H1 (cell line): ENCODE measurements around the gene HAO2. TPM values are rescaled to one million over a fixed set of nuclear protein-coding genes. Genes with fewer than 3 reads are reported as not detected.

Experiments
- CTCF ChIA-PET: fragments of 300-600 bp; sonication (Branson Sonifier 250); formaldehyde crosslinking; loops from one replicate; lab custom pipeline; 2021; ENCODE audit not compliant: partially characterized antibody; lab: Charles Lee
- POLR2A ChIA-PET: fragments of 300-600 bp; sonication (Branson Sonifier 250); formaldehyde crosslinking; loops from one replicate; lab custom pipeline; 2021; ENCODE audit warnings: inconsistent platforms; ENCODE audit not compliant: partially characterized antibody; lab: Charles Lee
- DNase-seq, 2 experiments: peaks; one replicate each; pipeline versions ENCODE4 v3.0.0 to v3.0.0-alpha.2; 2010 to 2022; ENCODE audit warnings: low spot score in 2 of 2, low read depth in 1 of 2, mixed read lengths in 1 of 2
- FAIRE-seq: peaks from 2 replicates; lab custom pipeline; 2011; peaks lifted over from hg19 to GRCh38; lab: Jason Lieb, UNC
- H2AFZ ChIP-seq: 2 replicates; pipeline ENCODE4 v1.8.1; 2012; ENCODE audit warnings: low read length, inconsistent platforms
- H2AK5ac ChIP-seq: 2 replicates; pipeline ENCODE4 v1.6.1; 2013; ENCODE audit warnings: low read depth, low read length
- H2BK120ac ChIP-seq: replicated peaks from 2 replicates; pipeline ENCODE3; 2013; ENCODE audit warnings: low read depth, low read length, inconsistent platforms
- H2BK12ac ChIP-seq: 2 replicates; pipeline ENCODE4 v1.6.1; 2013; ENCODE audit warnings: low read depth, low read length
- H2BK15ac ChIP-seq: 2 replicates; pipeline ENCODE4 v1.6.1; 2013; ENCODE audit warnings: low read length
- H2BK20ac ChIP-seq: 2 replicates; pipeline ENCODE4 v1.6.1; 2013; ENCODE audit warnings: low read length
- H2BK5ac ChIP-seq: 2 replicates; pipeline ENCODE4 v1.6.1; 2013; ENCODE audit warnings: low read depth, low read length
- H3K14ac ChIP-seq: 2 replicates; pipeline ENCODE4 v1.6.1; 2013; ENCODE audit warnings: inconsistent platforms; ENCODE audit not compliant: insufficient read length
- H3K18ac ChIP-seq: 2 replicates; pipeline ENCODE4 v1.6.1; 2013; ENCODE audit warnings: low read length; ENCODE audit errors: extremely low read depth
- H3K23ac ChIP-seq: 2 replicates; pipeline ENCODE4 v1.6.1; 2013; ENCODE audit warnings: inconsistent platforms; ENCODE audit not compliant: insufficient read length
- H3K23me2 ChIP-seq: 2 replicates; pipeline ENCODE4 v1.6.1; 2013; ENCODE audit warnings: low read depth, low read length
- H3K27ac ChIP-seq: 2 replicates; pipeline ENCODE4 v1.6.1; 2011; ENCODE audit warnings: low read depth, low read length, inconsistent platforms
- H3K27me3 ChIP-seq, 4 experiments: replicated peaks in 1 of 4; 1 replicate in 1 of 4; 2 replicates in 3 of 4; pipeline versions ENCODE4 v1.6.1 to v1.8.1; 2011 to 2013; ENCODE audit warnings: low read length in 3 of 4, mild to moderate bottlenecking in 3 of 4, inconsistent platforms in 2 of 4, mixed read lengths in 2 of 4, moderate library complexity in 1 of 4; ENCODE audit not compliant: control insufficient read depth in 3 of 4, insufficient read depth in 3 of 4; ENCODE audit errors: extremely low read depth in 1 of 4
- H3K36me3 ChIP-seq, 4 experiments: 2 replicates each; pipeline versions ENCODE4 v1.6.1 to v1.8.1; 2011 to 2013; ENCODE audit warnings: mild to moderate bottlenecking in 4 of 4, low read length in 3 of 4, moderate library complexity in 2 of 4, control low read depth in 1 of 4, inconsistent platforms in 1 of 4; ENCODE audit not compliant: insufficient read depth in 4 of 4, control insufficient read depth in 2 of 4
- H3K4ac ChIP-seq: replicated peaks from 2 replicates; pipeline ENCODE3; 2013; ENCODE audit warnings: low read length, low read depth, mixed read lengths, inconsistent platforms; ENCODE audit not compliant: insufficient read length
- H3K4me1 ChIP-seq, 4 experiments: replicated peaks in 1 of 4; 1 replicate in 1 of 4; 2 replicates in 3 of 4; pipeline versions ENCODE4 v1.6.1 to v1.8.1; 2011 to 2013; ENCODE audit warnings: low read length in 3 of 4, inconsistent platforms in 2 of 4, mixed read lengths in 1 of 4; ENCODE audit not compliant: insufficient read depth in 4 of 4, control insufficient read depth in 3 of 4
- H3K4me2 ChIP-seq, 2 experiments: 2 replicates each; pipeline versions ENCODE4 v1.6.1 to v1.8.1; 2011 to 2013; ENCODE audit warnings: low read depth in 2 of 2, low read length in 2 of 2, control low read depth in 1 of 2, inconsistent platforms in 1 of 2, mild to moderate bottlenecking in 1 of 2; ENCODE audit not compliant: insufficient read depth in 1 of 2
- H3K4me3 ChIP-seq, 4 experiments: fragments of 200-600, 300-600 bp in 1 of 4; sonication (generic), shearing (Covaris generic), sonication (Bioruptor Twin) in 1 of 4; 2 replicates each; pipeline versions ENCODE4 v1.5.1 to v1.8.1; 2011 to 2016; ENCODE audit warnings: low read length in 4 of 4, low read depth in 3 of 4, control low read depth in 2 of 4, inconsistent platforms in 2 of 4, mild to moderate bottlenecking in 2 of 4, mixed read lengths in 1 of 4, moderate library complexity in 1 of 4; ENCODE audit not compliant: insufficient read depth in 2 of 4; ENCODE audit errors: extremely low read depth in 1 of 4
- H3K56ac ChIP-seq: replicated peaks from 2 replicates; pipeline ENCODE3; 2013; ENCODE audit warnings: low read depth, mild to moderate bottlenecking, mixed read lengths, low read length, inconsistent platforms; ENCODE audit not compliant: insufficient read length
- H3K79me1 ChIP-seq: 2 replicates; pipeline ENCODE4 v1.6.1; 2013; ENCODE audit warnings: low read depth, low read length, control low read depth
- H3K79me2 ChIP-seq, 2 experiments: 2 replicates each; pipeline versions ENCODE4 v1.6.1 to v1.8.1; 2012 to 2013; ENCODE audit warnings: low read length in 2 of 2, mild to moderate bottlenecking in 2 of 2, inconsistent platforms in 1 of 2; ENCODE audit not compliant: insufficient read depth in 2 of 2, control insufficient read depth in 1 of 2
- H3K9ac ChIP-seq, 4 experiments: replicated peaks in 1 of 4; 1 replicate in 1 of 4; 2 replicates in 3 of 4; pipeline versions ENCODE4 v1.6.1 to v1.8.1; 2011 to 2013; ENCODE audit warnings: low read depth in 3 of 4, low read length in 3 of 4, control low read depth in 2 of 4, mild to moderate bottlenecking in 2 of 4, moderate library complexity in 2 of 4, inconsistent platforms in 1 of 4; ENCODE audit errors: extremely low read depth in 1 of 4
- H3K9me3 ChIP-seq, 2 experiments: 2 replicates each; pipeline versions ENCODE4 v1.6.1 to v1.8.1; 2012 to 2013; ENCODE audit warnings: mild to moderate bottlenecking in 2 of 2, moderate library complexity in 2 of 2, control low read depth in 1 of 2, inconsistent platforms in 1 of 2, low read depth in 1 of 2, low read length in 1 of 2, mixed read lengths in 1 of 2; ENCODE audit not compliant: insufficient read depth in 2 of 2
- H4K20me1 ChIP-seq, 2 experiments: replicated peaks in 1 of 2; 2 replicates each; pipeline versions ENCODE3 to v1.8.1; 2011 to 2013; ENCODE audit warnings: inconsistent platforms in 2 of 2, low read length in 2 of 2, mild to moderate bottlenecking in 1 of 2; ENCODE audit not compliant: insufficient read depth in 2 of 2, control insufficient read depth in 1 of 2
- H4K5ac ChIP-seq: 2 replicates; pipeline ENCODE4 v1.6.1; 2013; ENCODE audit warnings: low read length, low read depth, mixed read lengths, inconsistent platforms; ENCODE audit not compliant: insufficient read length
- H4K8ac ChIP-seq: 2 replicates; pipeline ENCODE4 v1.8.0; 2013; ENCODE audit warnings: mild to moderate bottlenecking, moderate library complexity, low read length, inconsistent platforms; ENCODE audit not compliant: insufficient read depth; ENCODE audit errors: extremely low read depth
- H4K91ac ChIP-seq: replicated peaks from 2 replicates; pipeline ENCODE3; 2013; ENCODE audit warnings: low read length, mixed read lengths, inconsistent platforms; ENCODE audit not compliant: insufficient read length
- polyA plus RNA-seq, 7 experiments: library from polyadenylated mRNA; depleted of rRNA in 3 of 7; stranded (reverse) in 5 of 7; unstranded in 2 of 7; fragments of >200 nt in 5 of 7; fragments of 200-250 nt in 2 of 7; gene quantifications; 1 replicate in 5 of 7; 2 replicates in 1 of 7; 4 replicates in 1 of 7; pipeline versions ENCODE4 v1.2.1 to v1.2.3, GENCODE V29; 2011 to 2013; ENCODE audit warnings: missing spikeins in 2 of 7, mixed read lengths in 2 of 7
- total RNA-seq: library from RNA; stranded (reverse); fragmentation: NEBNext Ultra II Directional; extraction: Animal tissue kit (Norgen Biotek cat#: 25700); gene quantifications from 2 replicates; pipeline ENCODE4 v1.2.1, GENCODE V29; 2021
- TF ChIP-seq, protein P1 (sequence below): IDR thresholded peaks from 2 replicates; pipeline ENCODE4 v1.6.1; 2011; ENCODE audit warnings: low read length, improper control_type of control experiment

HAO2 gene
- total and polyA plus RNA-seq, 2 of the 8 experiments (the other 6 are each of a cell fraction or from before 2014, with no cell fraction given), result not detected

DNA sequence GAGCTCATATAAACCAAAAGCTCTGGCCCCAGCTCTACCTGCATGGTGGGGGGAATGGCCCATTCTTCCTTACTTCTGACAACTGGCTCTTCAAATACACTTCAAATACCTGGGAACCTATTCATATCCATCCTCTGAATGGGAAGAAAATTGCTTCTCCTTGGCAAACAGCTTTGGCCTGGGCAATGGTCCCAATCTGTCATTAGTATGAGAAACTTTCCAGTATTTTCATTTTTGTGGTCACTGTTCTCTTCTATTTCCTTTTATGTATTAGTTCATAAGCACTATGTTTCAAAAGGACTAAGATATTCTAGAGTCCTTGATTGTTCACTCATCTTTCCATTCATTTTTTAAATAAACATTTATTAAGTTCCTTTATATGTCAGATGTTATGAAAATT lies 41.1 kb downstream of the HAO2 start:
- H2AFZ ChIP-seq, result no peak overlapping the region
- TF ChIP-seq, protein P1, sequence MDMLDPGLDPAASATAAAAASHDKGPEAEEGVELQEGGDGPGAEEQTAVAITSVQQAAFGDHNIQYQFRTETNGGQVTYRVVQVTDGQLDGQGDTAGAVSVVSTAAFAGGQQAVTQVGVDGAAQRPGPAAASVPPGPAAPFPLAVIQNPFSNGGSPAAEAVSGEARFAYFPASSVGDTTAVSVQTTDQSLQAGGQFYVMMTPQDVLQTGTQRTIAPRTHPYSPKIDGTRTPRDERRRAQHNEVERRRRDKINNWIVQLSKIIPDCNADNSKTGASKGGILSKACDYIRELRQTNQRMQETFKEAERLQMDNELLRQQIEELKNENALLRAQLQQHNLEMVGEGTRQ, result no peak
- H3K79me2 ChIP-seq, result no peaks in the 10 kb centered on the region
- H3K4me2 ChIP-seq, result no peak overlapping the region
- POLR2A ChIA-PET, result no interaction called here
- H2AK5ac ChIP-seq, result no peak overlapping the region
- no peaks in the 10 kb centered on the region for H3K4me1 ChIP-seq
- FAIRE-seq, result no peak
- no peaks in the 10 kb centered on the region for H3K9me3 ChIP-seq
- H3K23ac ChIP-seq, result no peak overlapping the region
- H3K56ac ChIP-seq, result no peak overlapping the region
- no peak overlapping the region for H2BK20ac ChIP-seq
- no peak overlapping the region for H2BK120ac ChIP-seq
- H3K79me1 ChIP-seq, result no peaks in the 10 kb centered on the region
- no peak overlapping the region for H3K14ac ChIP-seq
- no peak overlapping the region for H2BK12ac ChIP-seq
- H3K4ac ChIP-seq, result no peak overlapping the region
- CTCF ChIA-PET, result no interaction called here
- H3K18ac ChIP-seq, result no peak overlapping the region
- H4K5ac ChIP-seq, result no peak overlapping the region
- no peak overlapping the region for H4K91ac ChIP-seq
- H3K23me2 ChIP-seq, result no peaks in the 10 kb centered on the region
- no peak for DNase-seq
- no peaks in the 10 kb centered on the region for H3K27me3 ChIP-seq
- H4K20me1 ChIP-seq, result no peaks in the 10 kb centered on the region
- H4K8ac ChIP-seq, result no peak overlapping the region
- no peak overlapping the region for H3K27ac ChIP-seq
- no peak overlapping the region for H3K4me3 ChIP-seq
- H2BK15ac ChIP-seq, result no peak overlapping the region
- no peaks in the 10 kb centered on the region for H3K36me3 ChIP-seq
- no peak overlapping the region for H3K9ac ChIP-seq
- H2BK5ac ChIP-seq, result no peak overlapping the region
